GM18951 (cell line): ENCODE measurements around the gene CDH8.

Source experiments
- POLR2A ChIP-seq: IDR thresholded peaks from 4 replicates; pipeline ENCODE4 v1.6.1; 2011; ENCODE audit warnings: mild to moderate bottlenecking; ENCODE audit not compliant: insufficient read length, insufficient read depth; ENCODE audit errors: extremely low read depth
- in situ Hi-C: fragments of 300-500 bp; cut with MboI; formaldehyde crosslinking; loops from one replicate; pipeline ENCODE4 v1.12.0; 2022; ENCODE audit warnings: low sequenced_read_pairs, mixed read lengths, inconsistent platforms; ENCODE audit not compliant: unreplicated experiment

The CDH8 gene

GRCh38 chr16:61644736-61645135 is 391.5 kb downstream of the CDH8 start:
- no peak for TF ChIP-seq POLR2A
- in situ Hi-C loops, result no loop called here

- in situ Hi-C loops, result no loop called here
- TF ChIP-seq POLR2A, result no peak
Observed at GRCh38 chr16:61617219-61617783, 418.9 kb downstream of the CDH8 start.

DNA sequence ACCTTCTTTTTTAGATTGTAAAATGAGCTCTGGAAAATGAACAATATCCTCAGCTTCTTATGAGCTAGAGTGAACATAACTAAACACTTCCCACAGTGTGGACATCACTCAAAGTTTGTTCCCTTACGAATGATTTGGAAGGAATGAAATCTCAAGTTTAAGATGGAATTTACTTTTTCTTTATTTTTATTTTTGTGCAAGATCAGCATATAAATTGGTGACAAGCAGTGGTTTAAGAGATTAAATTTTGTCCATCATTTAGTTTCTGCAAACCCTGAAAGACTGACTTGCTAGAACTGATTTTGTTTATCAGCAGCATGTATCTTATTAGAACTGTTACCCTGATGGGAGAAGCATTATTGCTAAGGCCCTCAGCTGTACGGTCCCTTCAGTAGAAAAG is 420.1 kb downstream of the CDH8 start:
- in situ Hi-C loops, result no loop called here
- no peak for TF ChIP-seq POLR2A

- in situ Hi-C loops, result no loop called here
Observed at GRCh38 chr16:61611847-61612491, 424.3 kb downstream of the CDH8 start.

GRCh38 chr16:61606581-61606980 is 429.7 kb downstream of the CDH8 start:
- no peak for TF ChIP-seq POLR2A
- in situ Hi-C loops, result no loop called here

More at GRCh38 chr16:61611847-61612491, 424.3 kb downstream of the CDH8 start:
- no peak for TF ChIP-seq POLR2A
